ENCODE measurements around the gene CCDC191. TPM values are rescaled to one million over a fixed set of nuclear protein-coding genes. Genes with fewer than 3 reads are reported as not detected.

CCDC191 gene
- polyA plus RNA-seq, 1 donor (not counting 4 experiments of a cell fraction or from before 2014, with no cell fraction given), result 3.6 TPM

DNA sequence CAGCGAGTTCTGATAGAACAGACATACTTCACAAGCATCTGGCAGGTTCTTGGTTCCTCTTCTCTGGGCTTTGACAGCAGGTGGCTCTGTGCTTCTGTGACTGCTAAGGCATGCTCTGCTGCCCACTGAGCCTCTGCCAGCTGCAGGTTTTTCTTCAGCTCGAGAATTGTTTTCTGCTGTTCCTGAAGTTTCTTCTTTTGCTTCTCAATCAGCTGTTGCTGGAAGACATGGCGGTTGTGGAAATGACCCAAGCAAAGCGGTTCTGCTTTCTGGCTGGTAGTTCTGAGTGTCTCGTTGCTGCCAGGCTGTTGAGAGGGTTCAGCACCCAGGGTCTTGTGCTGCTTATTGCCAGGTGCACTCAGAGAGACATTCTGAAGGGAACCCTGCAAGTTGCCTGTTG lies 50.8 kb downstream of the CCDC191 start:
- Histone ChIP-seq H3K4me3 (ENCODE audit: control insufficient read depth in 2 of 3, extremely low read depth in 1 of 3, insufficient read depth in 2 of 3, low read depth in 1 of 3, low read length in 3 of 3) (no peak overlapping the region), H3K9me3 (ENCODE audit: control insufficient read depth, low read depth, low read length) (no peaks in the 10 kb centered on the region), H3K36me3 (ENCODE audit: control insufficient read depth in 2 of 2, extremely low read depth in 1 of 2, insufficient read depth in 2 of 2, low read length in 2 of 2) (peaks cover 3 to 4% of the 10 kb centered on the region in 2 experiments), H3K79me2 (ENCODE audit: control insufficient read depth, insufficient read depth, low read length) (no peaks in the 10 kb centered on the region), H4K20me1 (ENCODE audit: control insufficient read depth, extremely low read depth, insufficient read depth, low read length) (no peaks in the 10 kb centered on the region), H3K4me2 (ENCODE audit: control insufficient read depth, extremely low read depth, insufficient read depth, low read depth, low read length) (no peak overlapping the region), H2AFZ (ENCODE audit: control insufficient read depth, low read length) (no peak overlapping the region), H3K9ac (ENCODE audit: control insufficient read depth, extremely low read depth, insufficient read depth, low read length) (no peak overlapping the region), H3K4me1 (ENCODE audit: control insufficient read depth, extremely low read depth, insufficient read depth, low read length) (no peaks in the 10 kb centered on the region), H3K9me1 (ENCODE audit: control insufficient read depth, extremely low read depth, insufficient read depth, low read length) (no peaks in the 10 kb centered on the region), H3K27me3 (ENCODE audit: control insufficient read depth, extremely low read depth, insufficient read depth, low read length) (no peaks in the 10 kb centered on the region), H3K27ac (ENCODE audit: control insufficient read depth, insufficient read depth, low read length) (no peak overlapping the region)
- no peak for DNase-seq (ENCODE audit: low read depth, low spot score)
- TF ChIP-seq, protein P1, sequence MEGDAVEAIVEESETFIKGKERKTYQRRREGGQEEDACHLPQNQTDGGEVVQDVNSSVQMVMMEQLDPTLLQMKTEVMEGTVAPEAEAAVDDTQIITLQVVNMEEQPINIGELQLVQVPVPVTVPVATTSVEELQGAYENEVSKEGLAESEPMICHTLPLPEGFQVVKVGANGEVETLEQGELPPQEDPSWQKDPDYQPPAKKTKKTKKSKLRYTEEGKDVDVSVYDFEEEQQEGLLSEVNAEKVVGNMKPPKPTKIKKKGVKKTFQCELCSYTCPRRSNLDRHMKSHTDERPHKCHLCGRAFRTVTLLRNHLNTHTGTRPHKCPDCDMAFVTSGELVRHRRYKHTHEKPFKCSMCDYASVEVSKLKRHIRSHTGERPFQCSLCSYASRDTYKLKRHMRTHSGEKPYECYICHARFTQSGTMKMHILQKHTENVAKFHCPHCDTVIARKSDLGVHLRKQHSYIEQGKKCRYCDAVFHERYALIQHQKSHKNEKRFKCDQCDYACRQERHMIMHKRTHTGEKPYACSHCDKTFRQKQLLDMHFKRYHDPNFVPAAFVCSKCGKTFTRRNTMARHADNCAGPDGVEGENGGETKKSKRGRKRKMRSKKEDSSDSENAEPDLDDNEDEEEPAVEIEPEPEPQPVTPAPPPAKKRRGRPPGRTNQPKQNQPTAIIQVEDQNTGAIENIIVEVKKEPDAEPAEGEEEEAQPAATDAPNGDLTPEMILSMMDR (optimal IDR thresholded peaks at IDR 0.05 in 1 of 3, IDR thresholded peaks at IDR 0.05 in 1 of 3, conservative IDR thresholded peaks at IDR 0.05 in 1 of 3; ENCODE audit: extremely low read depth in 1 of 3, insufficient read depth in 2 of 3, low read length in 3 of 3), result no peak
- TF ChIP-seq EZH2 (IDR thresholded peaks at IDR 0.05; ENCODE audit: low read length), result no peak
- FAIRE-seq, result no peak
- dilution Hi-C loops (cut with MboI; ENCODE audit: extremely low pct_ligation_motif_present, low sequenced_read_pairs), result no loop called here

DNA sequence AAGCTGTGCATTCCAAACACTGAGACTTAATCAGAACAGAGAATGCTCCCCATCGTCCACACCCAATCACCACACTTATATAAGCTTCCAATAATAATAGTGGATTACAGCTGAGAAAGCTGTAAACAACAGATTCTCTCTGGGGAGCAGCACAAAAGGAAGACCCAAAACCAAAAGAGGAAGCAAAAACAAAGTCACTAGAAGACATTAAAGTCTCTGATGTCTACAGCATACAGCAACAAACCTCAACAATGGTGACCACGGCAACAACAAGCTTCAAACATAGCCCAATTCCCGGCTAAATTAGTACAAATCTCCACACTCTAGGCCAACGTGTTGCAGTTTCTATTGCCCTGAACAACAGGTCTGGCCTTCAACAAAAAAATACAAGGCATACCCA lies 70.8 kb downstream of the CCDC191 start:
- H3K9ac ChIP-seq (ENCODE audit: control insufficient read depth, extremely low read depth, insufficient read depth, low read length), result no peak overlapping the region
- no peak for FAIRE-seq
- dilution Hi-C loops (cut with MboI; ENCODE audit: extremely low pct_ligation_motif_present, low sequenced_read_pairs), result no loop called here

More for the DNA sequence above, 70.8 kb downstream of the CCDC191 start:
- TF ChIP-seq EZH2 (IDR thresholded peaks at IDR 0.05; ENCODE audit: low read length), result no peak
- TF ChIP-seq, protein P1 (optimal IDR thresholded peaks at IDR 0.05 in 1 of 3, IDR thresholded peaks at IDR 0.05 in 1 of 3, conservative IDR thresholded peaks at IDR 0.05 in 1 of 3; ENCODE audit: extremely low read depth in 1 of 3, insufficient read depth in 2 of 3, low read length in 3 of 3), result no peak
- Histone ChIP-seq H3K27ac (ENCODE audit: control insufficient read depth, insufficient read depth, low read length) (no peak overlapping the region), H3K79me2 (ENCODE audit: control insufficient read depth, insufficient read depth, low read length) (no peaks in the 10 kb centered on the region), H2AFZ (ENCODE audit: control insufficient read depth, low read length) (no peak overlapping the region), H3K9me1 (ENCODE audit: control insufficient read depth, extremely low read depth, insufficient read depth, low read length) (no peaks in the 10 kb centered on the region), H3K36me3 (ENCODE audit: control insufficient read depth in 2 of 2, extremely low read depth in 1 of 2, insufficient read depth in 2 of 2, low read length in 2 of 2) (no peaks in the 10 kb centered on the region), H3K4me2 (ENCODE audit: control insufficient read depth, extremely low read depth, insufficient read depth, low read depth, low read length) (no peak overlapping the region), H4K20me1 (ENCODE audit: control insufficient read depth, extremely low read depth, insufficient read depth, low read length) (no peaks in the 10 kb centered on the region), H3K4me1 (ENCODE audit: control insufficient read depth, extremely low read depth, insufficient read depth, low read length) (no peaks in the 10 kb centered on the region), H3K9me3 (ENCODE audit: control insufficient read depth, low read depth, low read length) (no peaks in the 10 kb centered on the region), H3K4me3 (ENCODE audit: control insufficient read depth in 2 of 3, extremely low read depth in 1 of 3, insufficient read depth in 2 of 3, low read depth in 1 of 3, low read length in 3 of 3) (no peak overlapping the region), H3K27me3 (ENCODE audit: control insufficient read depth, extremely low read depth, insufficient read depth, low read length) (no peaks in the 10 kb centered on the region)
- DNase-seq (ENCODE audit: low read depth, low spot score), result no peak

Measured in keratinocyte (primary cell).